HG03280 (cell line): ENCODE data around the gene FAM187B.

Source experiments
- ATAC-seq: cut with Tn5 transposase; IDR thresholded peaks from one replicate; pipeline ENCODE4 v1.9.1; 2021; ENCODE audit warnings: mild to moderate bottlenecking, moderate library complexity; ENCODE audit not compliant: unreplicated experiment

Gene FAM187B

DNA sequence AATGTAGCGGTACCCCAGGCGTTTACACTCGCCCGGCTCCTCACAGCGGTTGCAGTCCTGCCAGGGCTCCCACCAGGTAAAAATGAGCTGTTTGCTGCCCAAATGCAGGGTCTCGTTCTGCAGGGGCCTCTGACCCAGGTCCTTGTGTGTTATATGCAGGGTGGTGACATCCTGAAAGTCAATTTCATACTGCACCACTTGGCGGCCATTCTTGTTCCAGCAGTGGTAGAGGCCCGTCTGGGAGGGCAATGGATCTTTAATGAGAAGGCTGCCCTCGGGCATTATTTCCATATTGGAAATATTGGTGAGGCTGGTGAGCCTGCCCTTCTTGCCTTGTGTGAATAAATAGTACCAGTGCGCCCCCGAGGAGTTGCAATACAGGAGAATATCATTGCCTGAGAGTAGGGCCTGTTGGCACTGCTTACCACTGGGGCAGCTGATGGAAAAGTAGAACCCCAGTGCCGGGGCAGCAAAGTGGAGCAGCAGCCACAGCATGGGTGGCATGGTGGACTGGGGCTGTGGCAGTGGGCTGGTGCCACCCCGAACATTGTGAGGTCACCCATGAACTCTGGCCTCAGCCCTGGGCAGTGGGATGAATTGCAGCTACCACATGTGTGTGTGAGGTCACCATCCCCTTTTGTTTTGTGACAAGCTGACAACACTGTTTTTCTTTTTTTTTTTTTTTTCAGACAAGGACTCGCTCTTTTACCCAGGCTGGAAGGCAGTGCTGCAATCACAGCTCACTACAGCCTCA lies at the start of gene FAM187B:
FAM187B (minus strand) TSS at position 563 of the 754 bp plus-strand sequence; CDS start at position 504, 59 bp downstream.
- no peak for ATAC-seq

DNA sequence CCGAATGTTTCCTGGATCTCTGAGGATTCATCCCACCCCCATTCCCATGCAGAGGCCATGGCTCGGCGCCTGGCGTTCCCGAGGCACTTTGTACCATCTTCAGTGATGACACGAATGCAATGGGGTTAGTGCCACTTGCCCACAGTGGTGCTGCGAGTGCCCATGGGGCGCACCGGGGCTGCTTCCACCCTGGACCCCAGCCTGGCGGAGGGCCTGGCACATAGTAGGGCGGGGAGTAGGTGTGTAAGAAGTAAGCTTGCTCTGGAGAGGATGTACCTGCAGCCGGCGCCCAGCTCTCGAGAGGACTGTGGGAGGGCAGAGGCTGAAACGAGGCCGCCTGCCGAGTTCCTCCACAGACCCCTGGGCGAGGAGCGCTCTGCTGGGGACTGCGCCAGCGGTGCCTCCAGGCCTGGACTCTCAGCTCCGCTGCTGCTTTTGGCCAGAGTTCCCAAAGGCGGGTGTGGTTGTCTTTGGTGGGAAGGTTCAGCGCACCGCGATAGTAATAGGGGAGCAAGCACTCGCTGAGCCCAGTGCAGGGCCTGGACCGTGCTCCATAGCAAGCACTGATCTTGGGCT lies 48.3 kb upstream of the FAM187B start:
- ATAC-seq: no peak

DNA sequence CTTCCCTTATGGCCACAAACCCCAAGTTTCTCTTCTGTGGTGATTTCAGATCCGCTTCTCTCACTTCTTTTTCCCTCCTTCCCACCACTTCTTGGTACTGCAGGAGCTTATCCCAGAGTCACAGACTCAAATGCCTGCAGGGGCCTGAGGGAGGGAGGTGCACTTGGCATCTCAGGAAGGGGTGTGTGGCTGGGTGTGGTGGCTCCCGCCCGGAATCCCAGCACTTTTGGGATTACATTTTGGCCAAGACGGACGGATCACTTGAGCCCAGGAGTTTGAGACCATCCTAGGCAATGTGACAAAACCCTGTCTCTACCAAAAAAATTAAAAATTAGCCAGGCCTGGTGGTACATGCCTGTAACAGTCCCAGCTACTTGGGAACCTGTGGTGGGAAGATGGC lies 45.8 kb upstream of the FAM187B start:
- ATAC-seq: no peak

DNA sequence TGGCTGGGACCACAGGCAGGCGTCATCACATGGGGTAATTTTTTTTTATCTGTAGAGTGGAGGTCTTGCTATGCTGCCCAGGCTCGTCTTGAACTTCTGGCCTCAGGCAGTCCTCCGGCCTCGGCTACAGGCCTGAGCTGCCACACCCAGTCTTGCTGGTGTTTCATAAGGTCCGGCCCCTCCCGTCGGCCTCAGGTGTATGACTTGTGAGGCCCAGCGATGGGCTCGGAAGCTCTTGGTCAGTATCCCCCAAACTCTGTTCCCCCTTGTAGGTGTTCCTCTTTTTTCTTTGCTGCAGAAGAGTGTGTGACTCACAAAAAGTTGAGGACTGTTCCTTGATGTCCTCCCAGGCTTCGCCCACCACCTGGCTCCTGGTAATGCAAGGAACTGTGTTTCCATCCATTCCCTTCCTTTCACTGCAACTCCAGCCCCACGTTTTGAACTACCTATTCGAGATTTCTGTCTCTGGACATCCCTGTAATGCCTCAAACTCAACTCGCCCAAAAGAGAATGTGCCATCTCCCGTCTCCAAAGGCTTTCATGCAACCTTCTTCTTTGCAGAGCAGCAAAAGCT lies 45.2 kb upstream of the FAM187B start:
- no peak for ATAC-seq

DNA sequence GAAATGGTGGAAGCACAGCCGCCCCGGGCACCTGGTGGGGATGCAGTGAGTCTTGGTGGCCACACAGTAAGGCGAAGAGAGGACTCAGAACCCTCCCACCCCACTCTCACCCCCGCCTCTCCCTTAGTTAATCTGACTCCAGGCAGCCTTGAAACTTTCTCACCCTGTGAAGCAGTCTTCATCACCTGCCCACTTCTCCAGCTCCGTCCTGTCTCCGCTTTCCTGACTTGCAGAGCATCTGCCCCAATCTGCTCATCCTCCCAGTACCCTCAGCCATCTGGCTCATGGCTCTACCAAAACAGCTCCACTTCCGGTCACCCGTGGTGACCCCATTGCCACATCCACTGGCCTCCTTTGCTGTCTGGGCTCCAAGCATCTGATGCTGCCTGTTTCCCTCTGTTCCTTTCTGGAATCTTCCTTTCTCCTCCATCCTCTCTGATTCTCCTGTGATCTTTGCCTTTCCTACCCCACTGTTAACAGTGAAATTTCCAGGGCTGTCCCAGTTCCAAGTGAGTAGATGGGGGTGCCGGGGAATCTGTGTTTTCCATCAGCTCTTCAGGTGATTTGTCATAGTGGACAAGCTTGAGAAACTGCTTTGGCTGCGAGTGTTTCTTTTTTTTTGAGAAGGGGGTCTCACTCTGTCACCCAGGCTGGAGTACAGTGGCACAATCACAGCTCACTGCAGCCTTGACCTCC lies 44.6 kb upstream of the FAM187B start:
- ATAC-seq: no peak

DNA sequence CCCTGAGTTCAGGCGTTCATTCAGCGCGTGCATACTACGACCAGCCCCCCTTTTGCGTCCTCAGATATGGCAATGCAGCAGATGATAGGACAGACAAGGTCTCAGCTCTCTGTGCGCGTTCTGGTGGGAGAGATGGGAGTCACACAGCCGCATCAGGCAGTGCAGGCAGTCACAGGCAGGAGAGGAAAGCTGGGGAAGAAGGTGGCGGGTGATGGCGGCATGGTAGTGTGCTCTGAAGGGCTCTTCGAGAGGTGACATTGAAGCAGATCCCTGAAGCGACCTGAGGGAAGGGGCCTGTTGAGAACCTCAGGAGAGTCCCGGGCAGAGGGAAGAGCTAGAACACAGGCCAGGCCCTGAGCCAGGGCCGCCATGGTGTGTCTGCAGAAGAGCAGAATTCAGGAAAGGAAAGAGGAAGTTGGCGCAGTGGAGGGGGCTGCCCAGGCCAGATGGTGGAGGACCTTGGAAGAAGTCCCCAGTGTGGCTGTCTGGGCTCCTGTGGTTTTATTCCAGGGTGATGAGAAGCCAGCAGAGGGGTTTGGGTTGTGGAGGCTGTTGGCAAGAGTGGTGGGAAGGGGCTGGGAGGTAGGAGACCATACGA lies 43.7 kb upstream of the FAM187B start:
- no peak for ATAC-seq

DNA sequence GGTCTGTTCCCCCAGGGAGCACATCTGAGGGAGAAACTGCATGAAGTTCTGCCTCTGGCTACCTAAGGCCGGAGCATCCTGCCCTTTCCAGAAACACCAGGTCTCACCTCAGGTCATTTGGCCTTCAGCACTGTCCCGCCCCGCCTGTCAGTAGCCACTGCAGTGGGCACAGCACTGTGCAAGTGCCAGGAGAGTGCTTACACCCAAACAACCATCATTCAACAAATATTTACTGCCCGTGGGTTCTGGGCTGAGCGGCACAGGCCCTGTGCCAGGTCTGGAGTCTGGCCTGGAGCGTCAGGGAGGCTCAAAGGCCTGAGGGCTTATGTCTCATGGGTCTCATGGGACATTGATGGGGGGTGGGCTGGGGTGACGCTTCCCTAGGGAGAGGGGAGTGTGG lies 43.0 kb upstream of the FAM187B start:
- no peak for ATAC-seq

DNA sequence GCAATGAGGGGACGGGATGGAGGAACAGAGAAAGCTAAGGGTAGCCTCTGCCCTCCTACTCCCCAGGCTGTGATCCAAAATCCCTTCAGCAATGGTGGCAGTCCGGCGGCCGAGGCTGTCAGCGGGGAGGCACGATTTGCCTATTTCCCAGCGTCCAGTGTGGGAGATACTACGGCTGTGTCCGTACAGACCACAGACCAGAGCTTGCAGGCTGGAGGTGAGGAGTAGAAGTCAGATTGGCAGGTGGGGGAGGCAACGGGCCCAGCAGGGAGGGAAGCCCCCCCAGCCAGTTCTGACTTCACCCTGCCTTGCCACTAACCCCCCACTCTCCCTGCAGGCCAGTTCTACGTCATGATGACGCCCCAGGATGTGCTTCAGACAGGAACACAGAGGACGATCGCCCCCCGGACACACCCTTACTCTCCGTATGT lies 41.9 kb upstream of the FAM187B start:
- no peak for ATAC-seq

DNA sequence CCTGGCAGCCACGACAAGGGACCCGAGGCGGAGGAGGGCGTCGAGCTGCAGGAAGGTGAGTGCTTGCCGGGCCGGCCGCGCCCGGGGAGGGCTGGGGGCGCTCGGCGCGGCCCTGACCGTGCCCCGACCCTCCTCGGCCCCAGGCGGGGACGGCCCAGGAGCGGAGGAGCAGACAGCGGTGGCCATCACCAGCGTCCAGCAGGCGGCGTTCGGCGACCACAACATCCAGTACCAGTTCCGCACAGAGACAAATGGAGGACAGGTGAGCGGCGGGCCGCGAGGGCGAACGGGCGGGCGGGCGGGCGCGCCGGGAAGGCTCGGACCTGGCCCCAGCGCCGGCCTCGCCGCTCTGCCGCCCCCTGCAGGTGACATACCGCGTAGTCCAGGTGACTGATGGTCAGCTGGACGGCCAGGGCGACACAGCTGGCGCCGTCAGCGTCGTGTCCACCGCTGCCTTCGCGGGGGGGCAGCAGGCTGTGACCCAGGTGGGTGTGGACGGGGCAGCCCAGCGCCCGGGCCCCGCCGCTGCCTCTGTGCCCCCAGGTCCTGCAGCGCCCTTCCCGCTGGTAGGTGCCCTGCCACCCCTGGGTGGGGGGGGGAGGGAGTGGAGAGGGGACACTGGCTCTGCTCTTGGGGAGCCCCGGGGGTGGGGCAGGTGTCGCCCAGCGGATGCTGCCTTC lies 41.0 kb upstream of the FAM187B start:
- ATAC-seq: peak; percentile 57

DNA sequence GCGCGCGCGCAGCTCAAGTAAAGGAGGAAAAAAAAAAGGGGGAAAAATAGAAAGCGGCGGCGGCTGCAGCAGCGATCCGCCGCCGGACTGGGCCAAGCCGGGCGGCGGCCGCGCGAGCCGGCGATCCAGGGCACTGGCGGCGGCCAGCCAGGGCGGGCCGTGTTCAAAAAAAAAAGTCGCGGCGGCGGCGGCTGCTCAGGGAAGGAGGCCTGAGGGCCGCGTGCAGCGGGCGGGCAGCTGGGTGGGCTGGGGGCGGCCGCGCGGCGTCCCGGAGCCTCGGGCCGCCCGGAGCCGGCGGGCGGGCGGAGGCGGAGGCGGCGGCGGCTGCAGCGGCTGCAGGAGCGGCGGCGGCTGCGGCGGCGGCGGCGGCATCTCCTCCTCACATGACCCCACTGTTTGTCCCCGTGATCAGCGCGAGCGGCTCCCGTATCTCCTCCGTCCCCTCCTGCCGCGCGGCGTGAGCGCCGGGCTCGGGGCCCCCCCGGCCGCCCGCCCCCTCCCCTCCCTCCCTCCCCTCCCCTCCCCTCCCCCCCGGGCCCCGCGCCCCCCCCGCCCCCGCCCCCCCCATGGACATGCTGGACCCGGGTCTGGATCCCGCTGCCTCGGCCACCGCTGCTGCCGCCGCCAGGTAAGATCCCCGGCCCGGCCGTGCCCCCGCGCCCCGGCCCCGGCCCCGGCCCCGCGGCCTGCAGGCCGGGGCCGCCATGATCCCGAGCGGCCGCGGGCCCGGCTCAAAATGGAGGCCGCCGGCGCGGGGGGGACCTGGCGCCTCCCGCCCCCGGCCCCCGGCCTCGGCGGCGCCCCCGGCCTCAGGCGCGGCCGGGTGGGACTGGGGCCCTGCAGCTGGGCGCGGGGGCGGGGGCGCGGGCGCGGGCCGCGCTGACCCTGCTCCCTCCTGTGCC lies 40.2 kb upstream of the FAM187B start, which contains the start of gene USF2:
USF2 (plus strand) TSS at position 427 of the 902 bp plus-strand sequence; CDS start at position 567, 140 bp downstream.
- ATAC-seq: peak; percentile 13

DNA sequence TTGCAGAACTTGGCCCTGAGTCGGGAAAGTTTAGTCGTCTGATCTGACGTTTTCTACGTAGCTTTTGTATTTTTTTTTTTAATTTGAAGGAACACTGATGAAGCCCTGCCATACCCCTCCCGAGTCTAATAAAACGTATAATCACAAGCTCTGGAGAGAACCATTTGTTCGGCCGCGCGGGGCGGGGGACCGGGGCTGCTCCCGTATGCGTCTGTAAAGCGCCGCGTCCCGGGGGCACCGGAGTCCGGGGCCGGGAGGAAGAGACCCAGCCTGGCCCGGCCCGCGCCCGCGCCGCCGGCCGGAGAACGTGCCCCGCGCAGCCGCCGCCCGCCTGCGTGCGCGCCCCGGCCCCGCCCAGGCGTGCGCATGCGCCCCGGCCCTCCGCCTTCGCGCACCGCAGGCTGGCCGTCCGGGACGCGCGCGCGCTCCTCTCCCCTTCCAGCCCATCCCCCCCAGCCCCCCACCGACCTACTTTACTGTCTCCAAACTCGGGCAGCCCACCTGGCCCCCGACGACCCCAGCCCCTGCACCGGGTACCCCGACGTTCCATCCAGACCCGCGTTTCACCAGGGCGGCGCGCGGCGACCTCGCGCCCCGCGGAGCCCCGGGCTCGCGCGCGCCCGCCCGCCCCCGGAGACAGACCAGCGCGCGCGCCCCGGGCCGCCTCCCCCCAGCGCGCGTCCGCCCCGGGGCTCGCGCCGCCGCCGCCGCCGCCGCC lies 39.4 kb upstream of the FAM187B start:
- ATAC-seq: peak; percentile 50

DNA sequence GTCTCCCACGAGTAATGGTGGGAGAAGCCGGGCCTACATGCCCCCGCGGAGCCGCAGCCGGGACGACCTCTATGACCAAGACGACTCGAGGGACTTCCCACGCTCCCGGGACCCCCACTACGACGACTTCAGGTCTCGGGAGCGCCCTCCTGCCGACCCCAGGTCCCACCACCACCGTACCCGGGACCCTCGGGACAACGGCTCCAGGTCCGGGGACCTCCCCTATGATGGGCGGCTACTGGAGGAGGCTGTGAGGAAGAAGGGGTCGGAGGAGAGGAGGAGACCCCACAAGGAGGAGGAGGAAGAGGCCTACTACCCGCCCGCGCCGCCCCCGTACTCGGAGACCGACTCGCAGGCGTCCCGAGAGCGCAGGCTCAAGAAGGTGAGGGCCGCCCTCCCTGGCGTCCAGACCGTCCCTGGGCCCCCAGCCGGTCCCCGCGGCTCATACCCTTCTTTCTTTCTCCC lies 38.8 kb upstream of the FAM187B start:
- no peak for ATAC-seq

DNA sequence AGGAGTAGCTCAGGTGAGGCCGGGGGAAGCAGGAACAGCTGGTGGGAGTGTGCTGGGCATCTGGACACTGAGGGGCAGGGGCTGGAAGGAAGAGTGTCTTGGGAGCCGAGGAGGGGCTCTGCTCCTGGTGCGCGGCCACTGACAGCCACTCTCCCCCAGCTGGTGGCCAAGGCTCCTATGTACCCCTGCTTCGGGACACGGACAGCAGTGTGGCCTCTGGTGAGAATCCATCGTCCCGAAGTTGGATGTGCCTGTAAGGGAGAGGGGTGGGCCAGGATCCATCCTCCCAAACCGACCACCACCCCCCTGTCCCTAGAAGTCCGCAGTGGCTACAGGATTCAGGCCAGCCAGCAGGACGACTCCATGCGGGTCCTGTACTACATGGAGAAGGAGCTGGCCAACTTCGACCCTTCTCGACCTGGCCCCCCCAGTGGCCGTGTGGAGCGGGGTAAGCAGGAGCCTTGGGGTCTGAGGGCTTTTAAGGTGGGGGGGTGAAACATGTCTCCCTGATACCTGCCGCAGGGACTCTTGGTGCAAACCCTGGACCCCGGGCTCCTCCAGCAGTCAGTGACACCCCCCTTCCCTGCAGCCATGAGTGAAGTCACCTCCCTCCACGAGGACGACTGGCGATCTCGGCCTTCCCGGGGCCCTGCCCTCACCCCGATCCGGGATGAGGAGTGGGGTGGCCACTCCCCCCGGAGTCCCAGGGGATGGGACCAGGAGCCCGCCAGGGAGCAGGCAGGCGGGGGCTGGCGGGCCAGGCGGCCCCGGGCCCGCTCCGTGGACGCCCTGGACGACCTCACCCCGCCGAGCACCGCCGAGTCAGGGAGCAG lies 38.2 kb upstream of the FAM187B start:
- ATAC-seq: no peak

DNA sequence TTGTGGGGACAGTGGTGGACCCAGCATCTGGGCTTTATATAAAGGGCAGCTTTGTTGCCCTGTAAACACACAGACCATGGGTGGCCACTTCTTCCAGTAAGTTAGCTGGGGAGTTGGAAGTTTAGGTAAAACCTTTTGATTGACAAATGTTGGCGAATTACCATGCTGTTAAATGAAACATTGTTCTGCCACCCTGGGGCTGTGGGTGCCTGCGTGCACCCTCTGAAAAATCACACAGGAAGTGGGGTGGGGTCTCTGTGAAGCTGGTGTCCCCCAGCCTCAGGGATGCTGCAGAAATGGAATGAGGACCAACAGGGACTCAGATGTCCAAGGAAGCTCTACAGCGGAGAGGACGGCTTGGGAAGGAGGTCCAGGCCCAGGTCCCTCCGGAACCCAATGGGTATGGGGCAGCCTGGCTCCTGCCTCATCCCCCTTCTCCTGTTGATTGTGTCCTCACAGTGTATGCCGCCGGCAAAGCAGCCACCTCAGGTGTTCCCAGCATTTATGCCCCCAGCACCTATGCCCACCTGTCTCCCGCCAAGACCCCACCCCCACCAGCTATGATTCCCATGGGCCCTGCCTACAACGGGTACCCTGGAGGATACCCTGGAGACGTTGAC lies 37.5 kb upstream of the FAM187B start:
- ATAC-seq: no peak

DNA sequence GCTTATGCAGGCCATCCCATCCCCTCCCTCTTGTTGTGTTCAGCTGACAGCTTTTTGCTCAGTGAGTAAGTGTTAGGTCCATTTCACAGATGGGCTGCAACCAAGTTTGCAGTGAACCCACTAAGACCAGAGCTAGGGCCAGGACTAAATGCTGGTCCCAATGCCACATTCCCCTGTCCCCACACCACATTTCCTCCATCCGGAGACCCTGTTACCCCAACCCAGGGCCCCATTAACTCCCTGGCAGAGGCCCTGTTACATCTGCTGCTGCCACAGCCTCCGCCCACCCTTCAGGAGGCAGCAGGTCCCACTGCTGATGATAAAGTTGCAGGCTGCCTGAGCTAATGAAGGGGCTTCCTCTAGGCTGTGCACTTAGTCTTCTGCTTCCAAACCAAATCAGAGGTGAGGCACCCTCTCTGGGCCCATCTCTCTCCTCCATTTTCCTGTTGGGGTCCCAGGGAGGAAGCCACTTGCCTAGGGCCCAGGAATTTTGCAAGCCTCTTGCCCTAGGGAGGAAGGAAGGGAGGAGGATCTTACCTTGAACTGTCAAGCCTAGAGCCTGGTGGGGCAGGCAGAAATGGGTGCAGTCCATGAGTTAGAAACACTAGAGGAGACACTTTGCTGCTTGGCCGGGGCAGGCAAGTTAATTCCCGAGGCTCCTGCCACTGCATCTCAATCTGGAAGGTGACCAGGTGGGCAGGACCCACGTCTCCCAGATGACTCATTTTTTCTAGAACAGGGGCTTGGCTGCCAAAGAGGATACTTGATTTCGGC lies 36.8 kb upstream of the FAM187B start:
- ATAC-seq: no peak

DNA sequence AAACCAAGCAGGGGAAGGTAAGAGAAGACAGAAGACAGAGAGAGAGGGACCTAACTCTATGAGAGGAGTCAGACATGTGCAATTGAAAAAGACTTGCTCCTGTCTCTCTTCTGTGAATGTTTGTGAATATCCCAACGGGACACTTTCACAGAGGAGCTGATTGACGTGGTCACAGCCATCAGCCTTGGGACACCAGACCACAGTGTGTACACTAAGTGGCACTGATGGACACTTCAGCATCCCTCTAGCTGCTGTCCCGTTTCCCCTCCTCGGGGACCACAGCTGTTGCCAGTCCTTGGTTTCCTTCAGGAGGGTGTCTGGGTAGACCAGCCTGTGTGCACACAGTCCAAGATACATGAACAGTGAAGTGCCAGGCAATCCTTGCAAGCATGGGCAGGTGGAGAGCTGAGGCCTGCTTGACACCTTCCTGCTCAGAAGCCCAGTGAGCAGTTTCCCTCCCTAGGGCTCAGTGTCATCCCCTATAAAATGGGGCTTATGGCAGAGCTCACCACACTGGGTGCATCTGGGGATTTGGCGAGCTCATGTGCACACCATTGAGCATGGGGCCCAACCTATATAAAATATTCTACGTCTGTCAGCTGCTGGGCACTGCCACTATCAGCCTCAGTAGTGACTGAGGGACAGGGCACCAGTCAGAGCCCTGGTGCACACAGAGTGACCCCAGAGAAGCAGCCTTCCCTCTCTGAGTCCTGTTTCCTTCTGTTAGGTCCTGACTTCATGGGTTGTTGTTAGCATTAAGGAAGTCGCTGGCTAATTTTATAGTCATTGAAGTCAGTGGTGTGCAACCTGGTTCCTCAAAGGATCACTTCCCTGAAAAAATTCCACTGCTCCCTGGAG lies 36.0 kb upstream of the FAM187B start:
- ATAC-seq: no peak
